Measurements from ENCODE around the gene GTPBP1. TPM values are rescaled to one million over a fixed set of nuclear protein-coding genes. Genes with fewer than 3 reads are reported as not detected.

Gene GTPBP1
- total and polyA plus RNA-seq, 2 of the 13 experiments (the other 11 are each of a cell fraction or from before 2014, with no cell fraction given): 22.3 to 27.0 TPM

- TF ChIP-seq TRAFD1 (CRISPR knock-in tag; IDR thresholded peaks at IDR 0.05; ENCODE audit: borderline replicate concordance): no peak
- no peak for TF ChIP-seq MEIS1 (CRISPR knock-in tag; IDR thresholded peaks at IDR 0.05; ENCODE audit: borderline replicate concordance)
- TF ChIP-seq ZNF362 (CRISPR knock-in tag; IDR thresholded peaks at IDR 0.05; ENCODE audit: borderline replicate concordance): no peak
- TF ChIP-seq ARID3A (IDR thresholded peaks at IDR 0.05; ENCODE audit: low read depth, low read length): no peak
- peak; percentile 91 for TF ChIP-seq SALL1 (CRISPR knock-in tag; IDR thresholded peaks at IDR 0.05)
- TF ChIP-seq ZBTB26 (CRISPR knock-in tag; IDR thresholded peaks at IDR 0.05; ENCODE audit: borderline replicate concordance): no peak
- TF ChIP-seq ZKSCAN1 (IDR thresholded peaks at IDR 0.05; ENCODE audit: low read length): no peak
- TF ChIP-seq RFX3 (CRISPR knock-in tag; IDR thresholded peaks at IDR 0.05): no peak
- TF ChIP-seq ZNF709 (CRISPR knock-in tag; IDR thresholded peaks at IDR 0.05): peak; percentile 92
- TF ChIP-seq ZSCAN29 (CRISPR knock-in tag; conservative IDR thresholded peaks at IDR 0.05): 0 out of 2 replicates have a peak, but pooled peaks have one; percentile 25
- no peak for TF ChIP-seq CEBPB (IDR thresholded peaks at IDR 0.05; ENCODE audit: borderline replicate concordance, low read depth, low read length)
- TF ChIP-seq CHCHD3 (CRISPR knock-in tag; IDR thresholded peaks at IDR 0.05): 0 out of 2 replicates have a peak, but pooled peaks have one; percentile 26
- peak; percentile 64 for TF ChIP-seq HOXA5 (CRISPR knock-in tag; IDR thresholded peaks at IDR 0.05)
- no peak for TF ChIP-seq ZNF260 (CRISPR knock-in tag; IDR thresholded peaks at IDR 0.05; ENCODE audit: borderline replicate concordance, low read depth)
- peak; percentile 53; the same call in 1 of the 2 replicates for TF ChIP-seq ZBTB34 (CRISPR knock-in tag; IDR thresholded peaks at IDR 0.05)
- TF ChIP-seq KLF13 (CRISPR knock-in tag; IDR thresholded peaks at IDR 0.05): no peak
- TF ChIP-seq MAZ (IDR thresholded peaks at IDR 0.05; ENCODE audit: borderline replicate concordance, low read depth, low read length): peak; percentile 92
- TF ChIP-seq MAZ (CRISPR knock-in tag; IDR thresholded peaks at IDR 0.05; ENCODE audit: low read depth): peak; percentile 89
- peak; percentile 90 for TF ChIP-seq HIC2 (CRISPR knock-in tag; IDR thresholded peaks at IDR 0.05; ENCODE audit: low read depth)
Observed at GRCh38 chr22:38755155-38755910, 49.6 kb downstream of the GTPBP1 start (continued).
